ENCODE data around the gene CFAP299.

DNA sequence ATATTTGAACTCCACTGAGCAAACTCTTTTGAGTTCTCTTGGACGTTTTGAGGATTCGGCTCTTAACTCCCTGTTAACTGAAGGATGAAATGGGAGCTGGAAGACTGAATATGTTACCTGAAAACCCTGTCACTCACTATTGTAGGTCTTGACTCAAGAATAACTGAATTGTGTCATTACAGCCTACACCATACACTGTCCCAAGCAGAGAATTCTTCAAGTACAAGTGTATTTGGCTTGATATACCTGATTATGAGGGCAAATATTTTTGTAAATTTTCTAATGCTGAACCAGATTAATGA lies 276.1 kb downstream of the CFAP299 start:
- TF ChIP-seq, protein P1, sequence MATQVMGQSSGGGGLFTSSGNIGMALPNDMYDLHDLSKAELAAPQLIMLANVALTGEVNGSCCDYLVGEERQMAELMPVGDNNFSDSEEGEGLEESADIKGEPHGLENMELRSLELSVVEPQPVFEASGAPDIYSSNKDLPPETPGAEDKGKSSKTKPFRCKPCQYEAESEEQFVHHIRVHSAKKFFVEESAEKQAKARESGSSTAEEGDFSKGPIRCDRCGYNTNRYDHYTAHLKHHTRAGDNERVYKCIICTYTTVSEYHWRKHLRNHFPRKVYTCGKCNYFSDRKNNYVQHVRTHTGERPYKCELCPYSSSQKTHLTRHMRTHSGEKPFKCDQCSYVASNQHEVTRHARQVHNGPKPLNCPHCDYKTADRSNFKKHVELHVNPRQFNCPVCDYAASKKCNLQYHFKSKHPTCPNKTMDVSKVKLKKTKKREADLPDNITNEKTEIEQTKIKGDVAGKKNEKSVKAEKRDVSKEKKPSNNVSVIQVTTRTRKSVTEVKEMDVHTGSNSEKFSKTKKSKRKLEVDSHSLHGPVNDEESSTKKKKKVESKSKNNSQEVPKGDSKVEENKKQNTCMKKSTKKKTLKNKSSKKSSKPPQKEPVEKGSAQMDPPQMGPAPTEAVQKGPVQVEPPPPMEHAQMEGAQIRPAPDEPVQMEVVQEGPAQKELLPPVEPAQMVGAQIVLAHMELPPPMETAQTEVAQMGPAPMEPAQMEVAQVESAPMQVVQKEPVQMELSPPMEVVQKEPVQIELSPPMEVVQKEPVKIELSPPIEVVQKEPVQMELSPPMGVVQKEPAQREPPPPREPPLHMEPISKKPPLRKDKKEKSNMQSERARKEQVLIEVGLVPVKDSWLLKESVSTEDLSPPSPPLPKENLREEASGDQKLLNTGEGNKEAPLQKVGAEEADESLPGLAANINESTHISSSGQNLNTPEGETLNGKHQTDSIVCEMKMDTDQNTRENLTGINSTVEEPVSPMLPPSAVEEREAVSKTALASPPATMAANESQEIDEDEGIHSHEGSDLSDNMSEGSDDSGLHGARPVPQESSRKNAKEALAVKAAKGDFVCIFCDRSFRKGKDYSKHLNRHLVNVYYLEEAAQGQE (IDR thresholded peaks at IDR 0.05; ENCODE audit: low read depth), result no peak
- no peak for TF ChIP-seq CREB1 (IDR thresholded peaks at IDR 0.05; ENCODE audit: low read depth)
- TF ChIP-seq CEBPB (IDR thresholded peaks at IDR 0.05), result no peak
- no peak for TF ChIP-seq EP300 (IDR thresholded peaks at IDR 0.05; ENCODE audit: borderline replicate concordance)
- no peak for TF ChIP-seq ZBTB7A (IDR thresholded peaks at IDR 0.05; ENCODE audit: low read depth)
- TF ChIP-seq USF1 (IDR thresholded peaks at IDR 0.05), result no peak
- TF ChIP-seq YY1 (IDR thresholded peaks at IDR 0.05; ENCODE audit: low read depth), result no peak
- TF ChIP-seq, protein P2, sequence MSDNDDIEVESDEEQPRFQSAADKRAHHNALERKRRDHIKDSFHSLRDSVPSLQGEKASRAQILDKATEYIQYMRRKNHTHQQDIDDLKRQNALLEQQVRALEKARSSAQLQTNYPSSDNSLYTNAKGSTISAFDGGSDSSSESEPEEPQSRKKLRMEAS (IDR thresholded peaks at IDR 0.05), result no peak
- TF ChIP-seq RAD21 (IDR thresholded peaks at IDR 0.05; ENCODE audit: low read depth), result no peak
- TF ChIP-seq EGR1 (IDR thresholded peaks at IDR 0.05), result no peak
- TF ChIP-seq TCF12 (IDR thresholded peaks at IDR 0.05; ENCODE audit: low read depth), result no peak
- TF ChIP-seq TAF1 (IDR thresholded peaks at IDR 0.05; ENCODE audit: low read depth), result no peak
- TF ChIP-seq FOXM1 (IDR thresholded peaks at IDR 0.05; ENCODE audit: borderline replicate concordance, low read depth), result no peak
- TF ChIP-seq TEAD4 (IDR thresholded peaks at IDR 0.05), result no peak

All from Ishikawa (cell line).